NCI-H69 (cell line): ENCODE measurements around the gene ECE1.
A peak's percentile ranks its signal among the peaks of the same experiment; 100 is the strongest.
"Not testable (repeated sequence)": the region's sequence is repeated elsewhere in the genome, so short reads cannot be mapped to it uniquely, and the experiment has no call there.

Experiments used
- DNase-seq: peaks from one replicate; lab custom pipeline; 2025; lab: John Stamatoyannopoulos, UW

Gene ECE1

GRCh38 chr1:21178271-21178670 is 112.0 kb downstream of the ECE1 start:
- not testable (repeated sequence) for DNase-seq

GRCh38 chr1:21176586-21177555 is 113.4 kb downstream of the ECE1 start, which contains the start of gene EIF4G3:
Gene EIF4G3 (minus strand): TSS chr1:21176897. CDS start chr1:21002742, 174,155 bp downstream.
- DNase-seq, result peak; percentile 96

GRCh38 chr1:21175670-21176581 is 114.3 kb downstream of the ECE1 start:
- DNase-seq, result peak; percentile 62

- peak; percentile 50 for DNase-seq
Measured at GRCh38 chr1:21175324-21175669, 115.0 kb downstream of the ECE1 start.

GRCh38 chr1:21174654-21175323 is 115.5 kb downstream of the ECE1 start:
- no peak for DNase-seq

GRCh38 chr1:21174230-21174629 is 116.0 kb downstream of the ECE1 start:
- DNase-seq, result no peak

GRCh38 chr1:21173096-21173495 is 117.2 kb downstream of the ECE1 start:
- not testable (repeated sequence) for DNase-seq

- peak; percentile 1 for DNase-seq
Measured at GRCh38 chr1:21170837-21171236, 119.4 kb downstream of the ECE1 start.

GRCh38 chr1:21168444-21168843 is 121.8 kb downstream of the ECE1 start:
- no peak for DNase-seq
